ENCODE measurements around the gene RAVER2. TPM values are rescaled to one million over a fixed set of nuclear protein-coding genes. Genes with fewer than 3 reads are reported as not detected.

The RAVER2 gene
- total RNA-seq, 2 experiments from 2014 or later: 2.6 to 3.1 TPM

- POLR2A ChIA-PET: no interaction called here
Measured at GRCh38 chr1:64839261-64839660, 94.4 kb downstream of the RAVER2 start.

GRCh38 chr1:64839732-64840405, 95.0 kb downstream of the RAVER2 start:
- H3K36me3 Mint-ChIP-seq (ENCODE audit: low read depth): peaks cover 57% of the 10 kb centered on the region
- H3K4me3 Mint-ChIP-seq: no peak overlapping the region
- POLR2A ChIA-PET: no interaction called here
- no peak for DNase-seq
- TF ChIP-seq CTCF (IDR thresholded peaks at IDR 0.05): no peak
- no peaks in the 10 kb centered on the region for H3K27me3 Mint-ChIP-seq
- no peaks in the 10 kb centered on the region for H3K9me3 Mint-ChIP-seq
- peaks cover 2% of the 10 kb centered on the region for H3K4me1 Mint-ChIP-seq (ENCODE audit: low read depth)
- intact Hi-C loops (cut with micrococcal nuclease): no loop called here
- H3K27ac Mint-ChIP-seq: no peak overlapping the region
- no peak for ATAC-seq
- CTCF ChIA-PET: interaction anchor here (3.3 kb wide), 1 partner anchor 15 kb away, joined by 13 read pairs; no protein-coding TSS in a partner anchor

More at GRCh38 chr1:64839261-64839660, 94.4 kb downstream of the RAVER2 start:
- Mint-ChIP-seq H3K4me3 (no peak overlapping the region), H3K27ac (peak overlapping the region; percentile 55), H3K9me3 (no peaks in the 10 kb centered on the region), H3K36me3 (ENCODE audit: low read depth) (peaks cover 55% of the 10 kb centered on the region), H3K27me3 (no peaks in the 10 kb centered on the region), H3K4me1 (ENCODE audit: low read depth) (peaks cover 2% of the 10 kb centered on the region)
- TF ChIP-seq CTCF (IDR thresholded peaks at IDR 0.05): no peak
- ATAC-seq (no peak), DNase-seq (no peak)
- CTCF ChIA-PET: interaction anchor here (3.3 kb wide), 1 partner anchor 15 kb away, joined by 13 read pairs; no protein-coding TSS in a partner anchor
- intact Hi-C loops (cut with micrococcal nuclease): no loop called here

DNA sequence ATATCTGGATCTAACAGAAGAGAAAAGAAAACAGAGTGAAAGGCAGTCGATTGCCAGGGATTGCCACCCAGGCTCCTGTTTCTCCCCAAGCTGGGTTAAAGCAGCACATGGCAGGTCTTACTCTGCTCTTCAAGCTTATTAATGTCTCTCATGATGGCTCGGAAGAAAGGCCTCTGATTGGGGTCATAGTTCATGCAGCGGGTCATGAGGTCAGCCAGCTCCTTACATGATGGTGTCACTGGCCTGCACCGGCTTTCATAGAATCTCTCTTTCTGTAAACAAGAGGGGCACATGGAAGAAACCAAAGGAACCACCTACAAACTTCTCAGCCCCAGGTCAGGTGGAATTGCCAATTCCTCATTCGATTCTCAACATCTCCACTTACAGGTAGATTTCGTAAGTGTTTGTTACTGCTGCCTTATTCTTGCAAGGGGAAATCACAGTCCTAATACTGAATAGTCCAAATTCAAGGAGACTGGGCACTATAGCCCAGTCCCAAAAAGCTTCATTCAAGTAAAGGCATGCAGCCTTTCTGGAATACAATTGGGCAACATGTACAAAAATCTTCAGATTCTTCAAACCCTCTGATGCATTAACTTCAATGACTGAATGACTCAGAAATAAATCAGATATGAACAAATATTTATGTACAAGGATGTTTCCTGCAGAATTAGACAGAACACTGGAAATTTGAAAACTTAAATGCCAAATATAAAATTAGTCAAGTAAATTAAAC, 96.6 kb downstream of the RAVER2 start:
- ChIA-PET POLR2A (interaction anchor here (0.6 kb wide), 1 partner anchor 231 kb away, joined by 3 read pairs; no protein-coding TSS in a partner anchor), CTCF (interaction anchor here (3.3 kb wide), 1 partner anchor 17 kb away, joined by 13 read pairs; no protein-coding TSS in a partner anchor)
- intact Hi-C loops (cut with micrococcal nuclease): no loop called here
- Mint-ChIP-seq H3K36me3 (ENCODE audit: low read depth) (peaks cover 48% of the 10 kb centered on the region), H3K9me3 (no peaks in the 10 kb centered on the region), H3K27ac (no peak overlapping the region), H3K27me3 (no peaks in the 10 kb centered on the region), H3K4me3 (no peak overlapping the region), H3K4me1 (ENCODE audit: low read depth) (no peaks in the 10 kb centered on the region)
- TF ChIP-seq CTCF (IDR thresholded peaks at IDR 0.05): no peak
- no peak for DNase-seq
- ATAC-seq: no peak

DNA sequence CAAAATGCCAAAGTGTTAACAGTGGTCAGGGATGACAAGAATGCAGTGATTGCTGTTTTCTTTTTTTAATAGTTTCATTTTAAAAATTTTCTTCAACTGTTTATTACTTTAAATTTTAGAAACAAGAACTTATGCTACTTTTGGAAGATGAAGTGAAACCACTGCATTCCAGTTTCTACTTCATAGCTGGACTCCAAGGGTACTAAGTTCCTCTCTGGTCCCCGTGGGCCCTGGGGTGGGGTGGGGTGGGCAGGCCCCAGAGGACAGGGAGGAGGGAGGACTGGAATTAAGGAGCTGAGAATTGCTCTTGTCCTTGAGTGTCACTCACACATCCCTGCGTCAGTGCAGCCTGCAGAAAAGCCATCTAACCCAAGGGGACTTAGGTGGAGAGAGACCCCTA, 97.3 kb downstream of the RAVER2 start:
- no peak for TF ChIP-seq CTCF (IDR thresholded peaks at IDR 0.05)
- Mint-ChIP-seq H3K27me3 (no peaks in the 10 kb centered on the region), H3K4me3 (no peak overlapping the region), H3K27ac (no peak overlapping the region), H3K9me3 (no peaks in the 10 kb centered on the region), H3K36me3 (ENCODE audit: low read depth) (peaks cover 41% of the 10 kb centered on the region), H3K4me1 (ENCODE audit: low read depth) (no peaks in the 10 kb centered on the region)
- ChIA-PET POLR2A (no interaction called here), CTCF (no interaction called here)
- intact Hi-C loops (cut with micrococcal nuclease): no loop called here
- no peak for DNase-seq
- no peak for ATAC-seq

DNA sequence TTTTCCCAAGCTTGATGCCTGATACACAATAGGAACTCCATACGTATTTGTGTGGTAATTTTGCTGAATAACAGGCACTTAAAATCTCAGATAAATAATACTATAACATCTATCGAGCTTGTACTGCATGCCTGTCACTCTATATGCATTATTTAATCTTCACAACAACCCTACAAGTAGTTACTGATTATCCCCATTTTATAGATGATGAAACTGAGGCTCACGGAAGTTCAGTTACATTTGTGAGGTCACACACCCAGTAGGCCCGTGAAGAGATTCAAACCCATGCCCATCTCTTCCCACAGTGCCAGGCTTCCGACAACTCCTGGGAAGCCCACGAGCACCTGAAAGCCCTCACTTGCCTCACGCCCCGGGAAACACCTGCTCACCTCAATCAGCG, 98.8 kb downstream of the RAVER2 start:
- Mint-ChIP-seq H3K4me1 (ENCODE audit: low read depth) (no peaks in the 10 kb centered on the region), H3K36me3 (ENCODE audit: low read depth) (peaks cover 33% of the 10 kb centered on the region), H3K9me3 (no peaks in the 10 kb centered on the region), H3K4me3 (no peak overlapping the region), H3K27ac (no peak overlapping the region), H3K27me3 (no peaks in the 10 kb centered on the region)
- ChIA-PET POLR2A (no interaction called here), CTCF (no interaction called here)
- ATAC-seq: no peak
- no peak for DNase-seq
- intact Hi-C loops (cut with micrococcal nuclease): no loop called here
- TF ChIP-seq CTCF (IDR thresholded peaks at IDR 0.05): no peak

Measured in activated CD8-positive, alpha-beta T cell treated with anti-CD3 and anti-CD28 coated beads for 36 hours (primary cell).